Stimulated activated CD8-positive, alpha-beta memory T cell treated with anti-CD3 and anti-CD28 coated beads, Interleukin-12 subunit alpha, Interleukin-12 subunit beta, amount 100 ng/mL, for 24 hours (primary cell): ENCODE results near the gene BBX.
"Not testable (repeated sequence)": the region's sequence is repeated elsewhere in the genome, so short reads cannot be mapped to it uniquely, and the experiment has no call there.

ENCODE experiments used
- DNase-seq: peaks from one replicate; pipeline ENCODE4 v3.0.0-alpha.2; 2020; ENCODE audit errors: extremely low read depth

BBX gene

GRCh38 chr3:107684431-107684925, 161.7 kb downstream of the BBX start:
- no peak for DNase-seq

GRCh38 chr3:107685383-107685782, 162.6 kb downstream of the BBX start:
- no peak for DNase-seq

GRCh38 chr3:107687056-107687581, 164.4 kb downstream of the BBX start:
- DNase-seq, result no peak

- DNase-seq, result no peak
Measured at GRCh38 chr3:107689355-107689754, 166.6 kb downstream of the BBX start.

DNA sequence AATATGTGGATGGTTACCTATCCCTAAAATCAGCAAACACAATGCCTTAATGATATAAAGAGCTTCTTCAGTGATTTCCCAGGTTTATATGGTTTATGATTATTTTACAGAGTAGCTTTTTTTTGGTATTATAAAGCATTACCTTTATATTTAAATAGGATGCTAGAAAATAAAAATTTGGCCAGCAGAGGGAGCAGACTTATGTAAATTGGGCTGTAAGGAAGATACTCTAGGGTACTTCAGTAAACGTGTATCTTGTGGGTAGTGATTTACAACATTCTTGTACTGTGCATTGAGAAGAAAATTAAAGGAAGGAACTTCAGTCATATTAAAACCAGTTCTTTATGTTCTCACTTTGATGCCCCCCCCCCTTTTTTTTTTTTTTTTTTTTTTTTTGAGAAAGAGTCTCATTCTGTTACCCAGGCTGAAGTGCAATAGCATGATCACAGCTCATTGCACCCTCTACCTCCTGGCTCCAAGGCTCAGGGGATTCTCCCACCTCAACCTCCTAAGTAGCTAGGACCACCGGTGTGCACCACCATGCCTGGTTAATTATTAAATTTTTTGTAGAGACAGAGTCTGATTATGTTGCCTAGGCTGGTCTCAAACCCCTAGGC, 167.9 kb downstream of the BBX start:
- DNase-seq, result no peak

DNA sequence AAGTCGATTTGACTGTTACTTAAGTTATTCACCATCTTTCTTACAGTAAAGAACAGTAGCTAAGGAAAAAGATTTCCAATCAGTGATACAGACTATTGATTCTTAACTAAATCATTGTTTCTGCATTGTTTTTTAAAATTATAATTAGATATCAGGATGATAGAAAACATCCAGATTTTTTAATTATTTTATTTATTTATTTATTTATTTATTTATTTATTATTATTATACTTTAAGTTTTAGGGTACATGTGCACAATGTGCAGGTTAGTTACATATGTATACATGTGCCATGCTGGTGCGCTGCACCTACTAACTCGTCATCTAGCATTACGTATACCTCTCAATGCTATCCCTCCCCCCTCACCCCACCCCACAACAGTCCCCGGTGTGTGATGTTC, 169.2 kb downstream of the BBX start:
- DNase-seq, result not testable (repeated sequence)

GRCh38 chr3:107697348-107697747, 174.6 kb downstream of the BBX start:
- not testable (repeated sequence) for DNase-seq

DNA sequence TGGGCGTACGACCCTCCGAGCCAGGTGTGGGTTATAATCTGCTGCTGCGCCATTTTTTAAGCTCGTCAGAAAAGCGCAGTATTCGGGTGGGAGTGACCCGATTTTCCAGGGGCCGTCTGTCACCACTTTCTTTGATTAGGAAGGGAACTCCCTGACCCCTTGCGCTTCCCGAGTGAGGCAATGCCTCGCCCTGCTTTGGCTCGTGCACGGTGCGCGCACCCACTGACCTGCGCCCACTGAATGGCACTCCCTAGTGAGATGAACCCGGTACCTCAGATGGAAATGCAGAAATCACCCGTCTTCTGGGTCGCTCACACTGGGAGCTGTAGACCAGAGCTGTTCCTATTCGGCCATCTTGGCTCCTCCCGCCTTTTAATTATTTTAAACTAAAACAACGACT, 175.1 kb downstream of the BBX start:
- DNase-seq, result not testable (repeated sequence)

DNA sequence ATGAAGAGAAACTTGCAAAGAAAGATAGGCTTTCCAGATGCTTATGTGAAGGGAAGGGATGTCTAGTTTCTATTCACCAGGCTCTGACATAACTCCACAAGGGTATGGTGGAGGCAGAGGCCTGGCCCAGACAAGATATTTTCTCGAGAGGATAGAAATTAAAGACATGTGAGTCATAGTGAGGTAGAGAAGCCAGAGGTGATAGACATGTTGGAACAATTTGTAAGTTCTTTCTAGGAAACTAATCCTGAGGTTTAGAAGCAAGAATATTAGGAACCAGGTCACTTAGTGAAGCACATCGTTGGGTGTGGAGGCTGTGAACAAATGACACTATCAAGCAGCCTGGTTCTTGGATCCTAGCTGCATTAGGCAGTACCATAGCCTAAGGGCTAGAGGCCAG, 176.9 kb downstream of the BBX start:
- no peak for DNase-seq

GRCh38 chr3:107701299-107701698, 178.5 kb downstream of the BBX start:
- no peak for DNase-seq

GRCh38 chr3:107704477-107704876, 181.7 kb downstream of the BBX start:
- no peak for DNase-seq

- no peak for DNase-seq
Measured at GRCh38 chr3:107705046-107705445, 182.3 kb downstream of the BBX start.

DNA sequence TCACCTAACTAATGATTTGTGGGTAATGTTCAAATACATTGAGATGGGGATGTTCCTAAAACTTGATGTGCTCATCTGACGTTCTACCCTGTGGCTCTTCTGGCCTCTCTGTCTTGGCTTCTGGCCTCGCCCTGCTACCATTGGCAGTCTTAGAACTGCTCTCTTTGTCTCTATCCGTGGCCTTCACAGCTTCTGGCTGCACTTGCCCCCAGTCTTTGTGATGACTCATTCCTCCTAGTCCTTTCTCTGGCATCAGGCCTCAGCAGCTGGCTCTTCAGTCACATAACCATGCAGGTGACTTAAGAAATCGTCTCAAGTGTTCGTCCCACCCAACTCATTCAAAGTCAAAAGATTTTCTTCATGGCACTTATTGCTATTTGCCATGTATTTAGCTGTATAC, 188.1 kb downstream of the BBX start:
- no peak for DNase-seq

DNA sequence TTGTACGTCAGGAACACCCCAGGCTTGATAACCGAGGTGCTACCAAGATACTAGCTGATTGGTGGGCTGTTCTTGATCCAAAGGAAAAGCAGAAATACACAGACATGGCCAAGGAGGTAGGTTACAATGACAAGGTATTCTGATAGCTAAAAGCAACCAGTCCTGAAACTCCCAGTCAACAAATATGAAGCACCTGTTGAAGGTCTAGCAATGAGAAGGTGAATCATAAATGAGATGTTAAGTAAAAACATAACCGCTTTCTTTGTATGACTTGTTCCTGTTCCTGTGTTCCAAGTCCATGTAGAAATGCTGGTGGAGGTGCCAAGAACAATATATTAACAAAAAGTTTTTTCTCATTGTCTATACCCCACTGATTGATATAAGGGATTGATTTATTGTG, 194.0 kb downstream of the BBX start:
- no peak for DNase-seq

DNA sequence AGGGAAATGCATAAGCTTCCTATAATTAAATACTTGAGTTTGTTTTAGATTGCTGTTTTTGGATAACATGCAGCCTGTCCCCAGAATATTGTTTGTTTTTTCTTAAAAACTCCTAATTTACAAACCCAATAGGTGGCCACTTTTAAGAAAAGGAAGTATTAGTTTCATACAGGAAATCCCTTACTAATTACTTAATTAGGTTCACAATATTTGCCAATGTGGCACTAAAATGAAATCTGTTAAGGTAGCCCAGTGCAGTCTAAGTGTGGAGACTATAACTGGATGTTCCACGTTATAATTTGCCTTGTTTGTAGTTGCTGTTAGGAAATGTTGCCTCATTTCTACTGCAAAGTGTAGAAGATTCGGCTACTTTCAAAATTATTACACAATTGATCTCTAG, 195.8 kb downstream of the BBX start:
- DNase-seq, result no peak

DNA sequence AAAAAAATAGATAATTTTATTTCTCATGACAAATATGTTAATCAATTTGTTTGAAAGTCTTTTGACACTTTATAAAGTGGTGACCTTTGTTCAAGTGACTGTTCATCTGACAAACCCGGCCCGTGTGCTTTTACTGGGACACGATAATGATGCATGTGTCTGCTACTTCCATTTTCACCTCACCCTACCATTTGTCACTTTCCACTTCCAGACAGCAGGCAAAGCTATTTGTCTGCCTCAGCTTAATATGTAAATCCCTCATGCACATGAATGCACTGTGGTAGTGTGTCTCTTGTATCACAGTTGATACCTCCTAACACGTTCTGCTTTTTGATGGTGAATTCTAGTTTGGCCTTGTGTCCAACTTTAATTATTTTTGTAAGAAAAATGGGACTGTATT, 204.3 kb downstream of the BBX start:
- DNase-seq, result no peak

DNA sequence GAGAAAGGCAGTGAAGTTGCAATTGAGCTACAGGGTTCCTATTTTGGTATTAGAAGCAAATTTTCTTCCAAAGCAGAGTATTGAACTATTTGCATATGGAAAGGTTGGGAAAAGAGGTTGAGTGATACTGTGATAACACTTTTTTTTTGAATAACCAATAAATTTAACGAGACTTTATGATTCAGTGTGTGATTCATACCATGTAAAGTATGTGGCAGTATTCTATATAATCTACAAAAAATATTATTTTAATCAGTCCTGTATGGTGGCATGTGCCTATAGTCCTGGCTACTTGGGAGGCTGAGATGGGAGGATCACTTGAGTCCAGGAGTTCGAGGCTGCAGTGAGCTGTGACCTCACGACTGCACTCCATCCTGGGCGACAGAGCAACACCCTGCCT, 206.9 kb downstream of the BBX start:
- no peak for DNase-seq

DNA sequence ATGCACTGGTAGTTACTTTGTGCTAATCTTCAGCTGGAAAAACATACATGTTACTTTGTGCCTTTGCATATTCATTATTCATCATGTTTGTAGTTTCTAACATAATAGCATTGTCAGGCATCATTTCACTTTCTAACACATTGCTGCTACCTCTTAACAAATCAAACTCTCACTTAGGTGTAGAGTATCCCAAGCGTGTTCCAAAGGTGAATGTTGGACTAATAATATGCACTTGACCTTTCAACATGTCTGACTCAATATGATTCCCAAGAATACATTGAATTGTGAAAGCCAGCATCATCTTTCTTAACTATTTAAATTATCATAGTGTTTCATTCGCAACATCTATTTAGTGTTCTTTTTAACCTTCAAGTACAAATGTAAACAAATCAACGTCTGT, 211.6 kb downstream of the BBX start:
- no peak for DNase-seq

DNA sequence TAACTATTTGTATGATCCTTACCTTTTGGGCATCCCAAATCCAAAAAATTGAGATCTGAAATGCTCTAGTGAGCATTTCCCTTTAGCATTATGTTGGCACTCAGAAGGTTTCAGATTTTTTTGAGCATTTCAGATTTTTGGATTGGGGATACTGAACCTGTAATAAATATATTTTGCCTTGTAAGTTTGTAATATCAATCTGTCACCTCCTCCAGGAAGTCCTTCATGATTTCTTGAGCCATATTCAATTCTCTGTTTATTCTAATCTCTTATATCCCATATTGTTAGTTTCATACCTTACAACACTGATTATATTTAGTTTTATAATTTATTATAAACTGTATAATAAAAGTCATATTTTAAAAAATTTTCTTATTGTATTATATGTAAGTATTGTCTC, 215.2 kb downstream of the BBX start:
- DNase-seq, result no peak

- DNase-seq, result no peak
Measured at GRCh38 chr3:107738486-107739183, 215.9 kb downstream of the BBX start.

GRCh38 chr3:107739227-107739626, 216.5 kb downstream of the BBX start:
- DNase-seq, result no peak

- DNase-seq, result no peak
Measured at GRCh38 chr3:107740992-107741896, 218.5 kb downstream of the BBX start.
